NT2/D1 (cell line): ENCODE results near the gene ASAP3.

Experiments used
- SUZ12 ChIP-seq: IDR thresholded peaks from 2 replicates; pipeline ENCODE4 v1.6.1; 2011; ENCODE audit not compliant: insufficient read length, insufficient read depth; ENCODE audit errors: extremely low read depth
- YY1 ChIP-seq: IDR thresholded peaks from 2 replicates; pipeline ENCODE4 v1.6.1; 2011; ENCODE audit not compliant: insufficient read length, insufficient read depth

GRCh38 chr1:23489842-23490241, 5.9 kb upstream of the ASAP3 start:
- TF ChIP-seq YY1 (no peak), SUZ12 (no peak)
